Smooth muscle cell (in vitro differentiated cells): Measurements from ENCODE around the gene NXPE4. TPM values are rescaled to one million over a fixed set of nuclear protein-coding genes. Genes with fewer than 3 reads are reported as not detected.

Experiments used
- DNase-seq: peaks from one replicate; lab custom pipeline; 2025; ENCODE audit not compliant: unreplicated experiment; lab: John Stamatoyannopoulos, UW
- H2AFZ ChIP-seq: fragments of 200-600 bp; sonication (generic); 2 replicates; pipeline ENCODE4 v1.6.0; 2016; ENCODE audit warnings: antibody characterized with exemption, low read depth, mild to moderate bottlenecking
- H3F3A ChIP-seq: fragments of 200-600 bp; sonication (generic); 2 replicates; pipeline ENCODE4 v1.6.0; 2017; ENCODE audit warnings: antibody characterized with exemption, low read depth
- H3K27ac ChIP-seq: fragments of 200-600 bp; sonication (generic); 2 replicates; pipeline ENCODE4 v1.5.1; 2016; ENCODE audit warnings: low read depth, mild to moderate bottlenecking
- H3K27me3 ChIP-seq: fragments of 200-600 bp; sonication (generic); 2 replicates; pipeline ENCODE4 v1.6.1; 2016; ENCODE audit warnings: low read depth, mild to moderate bottlenecking
- H3K36me3 ChIP-seq: fragments of 200-600 bp; sonication (generic); 2 replicates; pipeline ENCODE4 v1.5.1; 2016; ENCODE audit warnings: low read depth
- H3K4me1 ChIP-seq: fragments of 200-600 bp; sonication (generic); 2 replicates; pipeline ENCODE4 v1.5.1; 2016; ENCODE audit warnings: low read depth
- H3K4me2 ChIP-seq: fragments of 200-600 bp; sonication (generic); 2 replicates; pipeline ENCODE4 v1.6.0; 2016; ENCODE audit warnings: mild to moderate bottlenecking
- H3K4me3 ChIP-seq: fragments of 200-600 bp; sonication (generic); 2 replicates; pipeline ENCODE4 v1.5.1; 2016; ENCODE audit warnings: mild to moderate bottlenecking
- H3K79me2 ChIP-seq: fragments of 200-600 bp; sonication (generic); 2 replicates; pipeline ENCODE4 v1.6.0; 2016; ENCODE audit warnings: low read depth, mild to moderate bottlenecking
- H3K9ac ChIP-seq: fragments of 200-600 bp; sonication (generic); 2 replicates; pipeline ENCODE4 v1.6.0; 2016; ENCODE audit warnings: low read depth
- H3K9me3 ChIP-seq: fragments of 200-600 bp; sonication (generic); replicated peaks from 2 replicates; pipeline ENCODE4 v1.5.1; 2016; ENCODE audit warnings: low read depth
- H4K20me1 ChIP-seq: fragments of 200-600 bp; sonication (generic); 2 replicates; pipeline ENCODE4 v1.6.0; 2016; ENCODE audit warnings: low read depth
- CTCF ChIP-seq: fragments of 200-600 bp; sonication (generic); IDR thresholded peaks from 2 replicates; pipeline ENCODE4 v1.5.1; 2017; ENCODE audit warnings: borderline replicate concordance, mild to moderate bottlenecking, antibody characterized with exemption; ENCODE audit not compliant: insufficient read depth, poor library complexity, severe bottlenecking
- whole genome bisulfite sequencing: methylation state at CpG from one replicate; pipeline ENCODE4 v1.1.7; 2016; ENCODE audit warnings: low lambda C conversion rate; 5-methylcytosine and 5-hydroxymethylcytosine counted together
- polyA plus RNA-seq: library from polyadenylated mRNA; unstranded; fragments of >200 nt; fragmentation: Nextera tagmentation; extraction: Ambion mirVana; gene quantifications from 2 replicates; pipeline ENCODE4 v1.2.1, GENCODE V29; 2016
- total RNA-seq: library from RNA; depleted of rRNA; stranded (reverse); fragments of >200 nt; gene quantifications from 2 replicates; pipeline ENCODE4 v1.2.3, GENCODE V29; 2014

NXPE4 gene
- total and polyA plus RNA-seq, 2 experiments from 2014 or later = not detected

GRCh38 chr11:114551060-114551459 lies 44.5 kb downstream of the NXPE4 start:
- no peaks in the 10 kb centered on the region for H3K9me3 ChIP-seq
- no peaks in the 10 kb centered on the region for H4K20me1 ChIP-seq
- WGBS = 93% methylated on average over 4 of the region's 4 CpGs
- H3K27me3 ChIP-seq = no peaks in the 10 kb centered on the region
- DNase-seq = no peak
- no peaks in the 10 kb centered on the region for H3K79me2 ChIP-seq
- H3K27ac ChIP-seq = no peak overlapping the region
- H3K4me2 ChIP-seq = no peak overlapping the region
- H3K4me1 ChIP-seq = no peaks in the 10 kb centered on the region
- H3K4me3 ChIP-seq = no peak overlapping the region
- H3K36me3 ChIP-seq = no peaks in the 10 kb centered on the region
- no peak overlapping the region for H3K9ac ChIP-seq
- no peaks in the 10 kb centered on the region for H3F3A ChIP-seq
- H2AFZ ChIP-seq = no peak overlapping the region
- TF ChIP-seq CTCF = no peak

GRCh38 chr11:114525682-114526081 lies 69.9 kb downstream of the NXPE4 start:
- no peak overlapping the region for H3K27ac ChIP-seq
- H3K4me2 ChIP-seq = no peak overlapping the region
- no peaks in the 10 kb centered on the region for H4K20me1 ChIP-seq
- H3K4me3 ChIP-seq = no peak overlapping the region
- no peaks in the 10 kb centered on the region for H3K9me3 ChIP-seq
- no peaks in the 10 kb centered on the region for H3K27me3 ChIP-seq
- no peaks in the 10 kb centered on the region for H3K79me2 ChIP-seq
- no peaks in the 10 kb centered on the region for H3K4me1 ChIP-seq
- no peak for TF ChIP-seq CTCF
- 83% methylated on average over 2 of the region's 2 CpGs for WGBS
- H2AFZ ChIP-seq = no peak overlapping the region
- H3K36me3 ChIP-seq = no peaks in the 10 kb centered on the region
- no peak for DNase-seq
- no peak overlapping the region for H3K9ac ChIP-seq
- no peaks in the 10 kb centered on the region for H3F3A ChIP-seq

GRCh38 chr11:114524122-114524521 lies 71.5 kb downstream of the NXPE4 start:
- 90% methylated on average over 1 of the region's 1 CpG for WGBS
- H3K9ac ChIP-seq = no peak overlapping the region
- H3K4me1 ChIP-seq = no peaks in the 10 kb centered on the region
- no peaks in the 10 kb centered on the region for H3F3A ChIP-seq
- no peaks in the 10 kb centered on the region for H3K79me2 ChIP-seq
- no peaks in the 10 kb centered on the region for H3K27me3 ChIP-seq
- no peaks in the 10 kb centered on the region for H3K9me3 ChIP-seq
- no peak overlapping the region for H3K4me3 ChIP-seq
- no peak overlapping the region for H3K4me2 ChIP-seq
- H2AFZ ChIP-seq = no peak overlapping the region
- no peak overlapping the region for H3K27ac ChIP-seq
- no peaks in the 10 kb centered on the region for H4K20me1 ChIP-seq
- no peak for TF ChIP-seq CTCF
- DNase-seq = no peak
- no peaks in the 10 kb centered on the region for H3K36me3 ChIP-seq

GRCh38 chr11:114522818-114523217 lies 72.8 kb downstream of the NXPE4 start:
- H3K9ac ChIP-seq = no peak overlapping the region
- H3K4me1 ChIP-seq = no peaks in the 10 kb centered on the region
- H3K36me3 ChIP-seq = no peaks in the 10 kb centered on the region
- H3K79me2 ChIP-seq = no peaks in the 10 kb centered on the region
- no peak overlapping the region for H3K4me3 ChIP-seq
- no peaks in the 10 kb centered on the region for H4K20me1 ChIP-seq
- no peak overlapping the region for H3K4me2 ChIP-seq
- H3K27me3 ChIP-seq = no peaks in the 10 kb centered on the region
- H3F3A ChIP-seq = no peaks in the 10 kb centered on the region
- no peak overlapping the region for H3K27ac ChIP-seq
- no peak for TF ChIP-seq CTCF
- no peak overlapping the region for H2AFZ ChIP-seq
- no peaks in the 10 kb centered on the region for H3K9me3 ChIP-seq
- 43% methylated on average over 2 of the region's 2 CpGs for WGBS
- DNase-seq = no peak
